HG02970 (cell line): ENCODE measurements around the gene EPC2.
A peak's percentile ranks its signal among the peaks of the same experiment; 100 is the strongest.
"Not testable (repeated sequence)": the region's sequence is repeated elsewhere in the genome, so short reads cannot be mapped to it uniquely, and the experiment has no call there.

ENCODE experiments used
- ATAC-seq: cut with Tn5 transposase; IDR thresholded peaks from one replicate; pipeline ENCODE4 v1.9.1; 2021; ENCODE audit warnings: mild to moderate bottlenecking, moderate library complexity, moderate number of reproducible peaks; ENCODE audit not compliant: unreplicated experiment, low FRiP score

EPC2 gene

GRCh38 chr2:148640767-148641166 is 3.8 kb upstream of the EPC2 start:
- no peak for ATAC-seq

- no peak for ATAC-seq
Measured at GRCh38 chr2:148642112-148642744, 2.3 kb upstream of the EPC2 start.

DNA sequence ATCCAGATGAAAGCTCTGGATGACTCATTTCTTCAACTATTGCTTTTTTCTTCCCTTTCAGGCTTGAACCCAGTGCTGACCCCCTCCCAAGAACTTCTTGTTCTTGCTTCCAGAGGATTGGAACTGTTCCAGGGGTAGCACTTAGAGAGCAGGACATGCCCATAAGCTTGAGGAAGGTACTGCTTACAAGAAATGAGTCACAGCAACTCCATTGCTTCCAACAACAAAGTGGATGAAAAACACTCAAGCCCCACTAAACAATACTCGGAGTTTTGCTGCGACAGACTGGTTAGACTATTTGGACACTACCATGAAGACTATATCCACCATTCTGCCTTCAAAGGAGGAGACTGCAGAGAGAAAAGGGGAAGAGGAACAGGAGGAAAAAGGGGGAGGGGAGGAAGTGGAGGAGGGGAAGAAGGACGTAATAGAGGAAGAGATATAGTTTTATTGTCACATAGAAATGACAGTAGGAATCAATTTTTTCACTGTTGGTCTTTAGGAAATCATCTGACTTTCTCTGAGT is 1.6 kb upstream of the EPC2 start:
- no peak for ATAC-seq

DNA sequence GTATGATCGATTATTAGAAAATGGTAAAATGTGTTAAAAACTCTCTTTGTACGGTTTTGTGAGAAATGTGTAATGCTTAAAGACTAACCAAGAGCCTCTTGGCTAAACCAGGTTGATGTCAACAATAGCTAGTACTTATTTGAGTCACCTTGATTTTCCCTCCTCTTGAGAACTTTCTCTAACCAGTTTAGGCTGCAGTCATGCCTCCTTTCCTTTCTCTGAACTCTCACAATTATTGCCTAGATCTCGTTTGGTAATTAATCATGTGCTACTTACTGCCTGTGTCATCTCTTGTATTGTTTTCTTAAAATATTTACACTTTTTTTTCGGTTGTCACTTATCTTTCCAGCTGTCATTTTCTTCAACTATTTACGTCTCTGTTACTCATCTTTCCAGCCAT is 1.1 kb upstream of the EPC2 start:
- no peak for ATAC-seq

DNA sequence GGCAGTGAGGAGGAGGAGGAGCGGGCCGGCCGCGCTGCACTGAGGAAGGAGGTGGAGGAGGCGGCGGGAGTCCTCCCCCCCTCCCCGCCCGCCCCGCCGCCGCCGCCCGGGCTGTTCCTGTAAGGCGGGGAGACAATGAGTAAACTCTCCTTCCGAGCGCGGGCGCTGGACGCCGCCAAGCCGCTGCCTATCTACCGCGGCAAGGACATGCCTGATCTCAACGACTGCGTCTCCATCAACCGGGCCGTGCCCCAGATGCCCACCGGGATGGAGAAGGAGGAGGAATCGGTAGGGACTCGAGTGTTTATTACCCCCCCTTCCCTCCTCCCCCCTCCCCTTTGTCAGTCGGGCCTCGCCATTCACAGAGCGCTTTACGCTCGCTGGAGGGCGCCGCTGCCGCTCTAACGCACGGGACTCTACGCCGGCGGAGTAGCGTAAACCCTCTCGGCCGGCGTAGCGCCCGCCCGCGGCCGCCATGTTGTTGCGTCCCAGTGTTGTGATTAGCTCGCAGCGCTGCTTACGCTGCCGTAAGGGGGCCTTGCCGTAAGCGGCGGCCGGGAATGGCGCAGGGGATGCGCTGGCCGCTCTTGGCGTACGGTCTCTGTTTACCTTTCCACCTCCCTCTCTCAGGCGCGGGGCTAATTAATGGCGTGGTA is 460 bp downstream of the EPC2 start:
- ATAC-seq, result peak; percentile 73

DNA sequence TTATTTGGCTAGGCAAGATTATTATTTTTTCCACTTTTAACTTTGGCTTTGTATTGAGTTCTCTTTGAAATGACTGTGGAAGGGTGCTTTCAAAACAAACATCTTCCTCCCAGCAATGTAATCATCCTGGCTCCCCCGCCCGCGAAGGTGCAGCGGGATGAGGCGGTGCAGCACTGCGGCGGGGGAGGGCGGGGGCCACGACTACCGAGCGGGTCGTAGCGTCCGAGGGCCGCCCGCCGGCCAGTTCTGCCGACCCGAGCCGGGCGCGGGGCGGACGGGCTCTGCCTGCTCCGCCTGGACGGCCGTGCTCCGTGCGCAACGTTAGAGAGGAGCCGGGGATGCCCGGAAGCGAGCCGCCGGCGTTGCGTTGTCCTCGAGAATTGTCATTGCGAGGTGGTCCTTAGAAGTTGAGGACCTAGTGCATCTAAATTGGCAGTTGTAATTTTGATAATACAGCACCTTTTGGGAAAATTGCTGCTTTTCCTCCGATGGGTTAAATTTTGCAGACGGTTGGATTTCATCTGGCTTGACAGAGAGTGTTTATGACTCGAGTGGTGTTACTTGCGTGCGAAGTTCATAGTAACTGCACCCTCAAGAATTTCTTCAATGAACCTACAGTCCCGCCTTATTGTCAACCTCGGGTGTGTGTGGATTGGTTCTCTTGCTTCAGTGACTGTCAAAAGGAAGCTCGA is 1.1 kb downstream of the EPC2 start:
- peak; percentile 23 for ATAC-seq

DNA sequence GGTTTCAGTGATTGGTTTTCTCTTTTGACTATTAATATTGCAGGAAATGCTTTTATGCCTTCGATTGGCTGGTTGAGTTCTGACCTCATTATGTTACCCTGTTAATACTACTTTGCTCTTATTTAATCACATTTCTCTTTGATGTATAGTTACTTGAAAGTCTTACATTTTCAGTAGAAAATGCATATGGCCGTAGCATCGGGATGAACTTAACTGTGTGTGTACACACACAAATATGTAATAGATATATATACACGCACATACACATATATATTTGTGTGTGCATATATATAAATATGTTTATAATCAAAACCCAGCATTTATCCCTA is 1.6 kb downstream of the EPC2 start:
- ATAC-seq, result no peak

DNA sequence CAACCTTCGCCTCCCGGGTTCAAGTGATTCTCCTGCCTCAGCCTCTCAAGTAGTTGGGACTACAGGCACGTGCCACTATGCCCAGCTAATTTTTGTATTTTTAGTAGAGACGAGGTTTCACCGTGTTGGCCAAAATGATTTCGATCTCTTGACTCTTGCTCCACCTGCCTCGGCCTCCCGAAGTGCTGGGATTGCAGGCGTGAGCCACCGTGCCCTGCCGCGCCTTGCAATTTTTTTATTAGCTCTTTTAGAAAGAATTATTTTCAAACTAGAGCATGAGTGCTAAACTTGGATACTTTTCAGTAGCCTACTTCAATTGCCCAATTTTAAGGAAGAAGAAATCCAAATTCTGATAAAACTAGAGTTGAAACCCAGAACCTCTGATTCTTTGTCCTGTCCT is 3.2 kb downstream of the EPC2 start:
- ATAC-seq, result not testable (repeated sequence)

- ATAC-seq, result no peak
Measured at GRCh38 chr2:148649936-148650335, 5.4 kb downstream of the EPC2 start.

- no peak for ATAC-seq
Measured at GRCh38 chr2:148650881-148651280, 6.3 kb downstream of the EPC2 start.

GRCh38 chr2:148651972-148652371 is 7.4 kb downstream of the EPC2 start:
- ATAC-seq, result no peak

- peak; percentile 67 for ATAC-seq
Measured at GRCh38 chr2:148653437-148653836, 8.9 kb downstream of the EPC2 start.

- no peak for ATAC-seq
Measured at GRCh38 chr2:148654435-148654834, 9.9 kb downstream of the EPC2 start.

- no peak for ATAC-seq
Measured at GRCh38 chr2:148656516-148656915, 12.0 kb downstream of the EPC2 start.

- ATAC-seq, result peak; percentile 80
Measured at GRCh38 chr2:148658807-148659722, 14.5 kb downstream of the EPC2 start.

GRCh38 chr2:148660999-148661398 is 16.4 kb downstream of the EPC2 start:
- ATAC-seq, result no peak

GRCh38 chr2:148662332-148662731 is 17.8 kb downstream of the EPC2 start:
- not testable (repeated sequence) for ATAC-seq

GRCh38 chr2:148664229-148664628 is 19.7 kb downstream of the EPC2 start:
- no peak for ATAC-seq

- ATAC-seq, result no peak
Measured at GRCh38 chr2:148666555-148666954, 22.0 kb downstream of the EPC2 start.

GRCh38 chr2:148667113-148667836 is 22.7 kb downstream of the EPC2 start:
- no peak for ATAC-seq
